Activated T-cell treated with anti-CD3 and anti-CD28 coated beads for 48 hours (primary cell): ENCODE measurements around the gene MZF1.

ENCODE experiments used
- DNase-seq: peaks from one replicate; pipeline ENCODE4 v3.0.0-alpha.2; 2020; ENCODE audit warnings: low read depth

Gene MZF1

GRCh38 chr19:58555920-58556621 lies 17.1 kb downstream of the MZF1 start:
- DNase-seq: no peak

GRCh38 chr19:58555369-58555885 lies 17.7 kb downstream of the MZF1 start:
- DNase-seq: no peak

- peak; percentile 98 for DNase-seq
Measured at GRCh38 chr19:58554494-58555368, 18.4 kb downstream of the MZF1 start, which contains the start of gene CHMP2A. TSS of gene CHMP2A (minus strand) at chr19:58555105. CDS start at chr19:58554212, 893 bp downstream.

GRCh38 chr19:58553799-58554493 lies 19.2 kb downstream of the MZF1 start:
- DNase-seq: no peak

GRCh38 chr19:58552655-58553054 lies 20.5 kb downstream of the MZF1 start:
- no peak for DNase-seq

GRCh38 chr19:58551577-58552471 lies 21.3 kb downstream of the MZF1 start:
- DNase-seq: no peak

GRCh38 chr19:58551123-58551497 lies 22.0 kb downstream of the MZF1 start:
- no peak for DNase-seq

GRCh38 chr19:58550362-58551122 lies 22.6 kb downstream of the MZF1 start:
- no peak for DNase-seq

- DNase-seq: no peak
Measured at GRCh38 chr19:58549664-58550361, 23.3 kb downstream of the MZF1 start.

- no peak for DNase-seq
Measured at GRCh38 chr19:58548859-58549663, 24.1 kb downstream of the MZF1 start.

- DNase-seq: no peak
Measured at GRCh38 chr19:58547323-58548312, 25.5 kb downstream of the MZF1 start.

GRCh38 chr19:58546019-58546530 lies 27.1 kb downstream of the MZF1 start:
- no peak for DNase-seq

- no peak for DNase-seq
Measured at GRCh38 chr19:58545286-58546018, 27.7 kb downstream of the MZF1 start.

- DNase-seq: peak; percentile 75
Measured at GRCh38 chr19:58544591-58545285, 28.4 kb downstream of the MZF1 start.

- peak; percentile 100 for DNase-seq
Measured at GRCh38 chr19:58543826-58544590, 29.1 kb downstream of the MZF1 start, which contains the start of gene TRIM28. TSS of gene TRIM28 (plus strand) at chr19:58544064. CDS start at chr19:58544758, 694 bp downstream.
